ENCODE results near the gene GBE1.

GBE1 gene

GRCh38 chr3:81716870-81717509 is 44.5 kb downstream of the GBE1 start (continued):
- TF ChIP-seq GFI1B (tag by site-specific recombination; IDR thresholded peaks at IDR 0.05) (no peak), ZNF660 (tag by site-specific recombination; IDR thresholded peaks at IDR 0.05) (0 out of 2 replicates have a peak, but pooled peaks have one; percentile 33), ZXDB (tag by site-specific recombination; IDR thresholded peaks at IDR 0.05) (peak; percentile 66), TRIM28 (IDR thresholded peaks at IDR 0.05; ENCODE audit: borderline replicate concordance, low read length) (peak; percentile 87; the same call in 1 of the 2 replicates), HIC1 (tag by site-specific recombination; IDR thresholded peaks at IDR 0.05) (0 out of 2 replicates have a peak, but pooled peaks have one; percentile 49), BCL6B (tag by site-specific recombination; IDR thresholded peaks at IDR 0.05) (peak; percentile 90), ZNF248 (tag by site-specific recombination; IDR thresholded peaks at IDR 0.05) (no peak), PRDM10 (tag by site-specific recombination; IDR thresholded peaks at IDR 0.05) (no peak), ZNF366 (tag by site-specific recombination; conservative IDR thresholded peaks at IDR 0.05) (no peak), SCRT2 (tag by site-specific recombination; IDR thresholded peaks at IDR 0.05) (no peak), ZNF558 (tag by site-specific recombination; IDR thresholded peaks at IDR 0.05) (no peak), PRDM4 (tag by site-specific recombination; IDR thresholded peaks at IDR 0.05) (peak; percentile 34; the same call in 1 of the 2 replicates), ZNF658 (tag by site-specific recombination; IDR thresholded peaks at IDR 0.05) (no peak), ZNF132 (tag by site-specific recombination; IDR thresholded peaks at IDR 0.05; ENCODE audit: borderline replicate concordance) (no peak)

- Histone ChIP-seq H3K27ac (ENCODE audit: extremely low read depth, low read depth, low read length) (no peak overlapping the region), H3K4me3 (ENCODE audit: low read depth, low read length) (no peak overlapping the region), H3K4me1 (ENCODE audit: control insufficient read depth, insufficient read depth, low read length) (0 out of 2 replicates have a peak, but pooled peaks cover 2% of the 10 kb centered on the region), H3K9me3 (ENCODE audit: control insufficient read depth, insufficient read depth, low read depth, low read length) (no peaks in the 10 kb centered on the region), H3K36me3 (ENCODE audit: control insufficient read depth in 2 of 2, insufficient read depth in 1 of 2, low read length in 2 of 2) (no peaks in the 10 kb centered on the region)
- POLR2A ChIA-PET = no interaction called here
- CTCF ChIA-PET = no interaction called here
- TF ChIP-seq ZNF239 (tag by site-specific recombination; IDR thresholded peaks at IDR 0.05) (no peak), ZSCAN23 (tag by site-specific recombination; IDR thresholded peaks at IDR 0.05) (no peak), BCL11B (tag by site-specific recombination; IDR thresholded peaks at IDR 0.05; ENCODE audit: low read depth) (no peak), ZNF555 (tag by site-specific recombination; conservative IDR thresholded peaks at IDR 0.05) (no peak), ZNF624 (tag by site-specific recombination; IDR thresholded peaks at IDR 0.05) (no peak), ZBTB1 (tag by site-specific recombination; IDR thresholded peaks at IDR 0.05) (no peak), ZNF692 (tag by site-specific recombination; IDR thresholded peaks at IDR 0.05) (no peak), ZBTB26 (tag by site-specific recombination; optimal IDR thresholded peaks at IDR 0.05) (no peak), GLIS2 (tag by site-specific recombination; IDR thresholded peaks at IDR 0.05) (no peak), ZNF175 (tag by site-specific recombination; IDR thresholded peaks at IDR 0.05) (no peak)
Observed at GRCh38 chr3:81713031-81713430, 48.4 kb downstream of the GBE1 start.
